Mucosa of rectum (tissue), 2 donors: Measurements from ENCODE around the gene PALLD.
"Not testable (repeated sequence)": the region's sequence is repeated elsewhere in the genome, so short reads cannot be mapped to it uniquely, and the experiment has no call there.

ENCODE experiments used
- H3K27ac ChIP-seq, 2 donors: one replicate each; pipeline ENCODE4 v1.7.0; 2013; ENCODE audit warnings: inconsistent platforms in 2 of 2, low read depth in 2 of 2, low read length in 2 of 2
- H3K27me3 ChIP-seq, 2 donors: one replicate each; pipeline ENCODE4 v1.7.0; 2013; ENCODE audit warnings: low read length in 2 of 2; ENCODE audit not compliant: control insufficient read depth in 2 of 2, insufficient read depth in 2 of 2
- H3K36me3 ChIP-seq, 2 donors: one replicate each; pipeline ENCODE4 v1.7.0; 2013; ENCODE audit warnings: low read length in 2 of 2; ENCODE audit not compliant: control insufficient read depth in 2 of 2, insufficient read depth in 2 of 2
- H3K4me1 ChIP-seq, 2 donors: one replicate each; pipeline ENCODE4 v1.7.0; 2013; ENCODE audit warnings: low read length in 2 of 2, mild to moderate bottlenecking in 1 of 2; ENCODE audit not compliant: control insufficient read depth in 2 of 2, insufficient read depth in 2 of 2
- H3K4me3 ChIP-seq, 2 donors: one replicate each; pipeline ENCODE4 v1.7.0; 2013; ENCODE audit warnings: low read length in 2 of 2
- H3K9ac ChIP-seq, 2 donors: one replicate each; pipeline ENCODE4 v1.7.0; 2013; ENCODE audit warnings: low read length in 2 of 2, low read depth in 1 of 2, mild to moderate bottlenecking in 1 of 2
- H3K9me3 ChIP-seq, 2 donors: one replicate each; pipeline ENCODE4 v1.7.0; 2013; ENCODE audit warnings: low read length in 2 of 2; ENCODE audit not compliant: control insufficient read depth in 2 of 2
- donor health status: healthy.
- donor health status: Normal muscosa, but diverticular disease.

PALLD gene

DNA sequence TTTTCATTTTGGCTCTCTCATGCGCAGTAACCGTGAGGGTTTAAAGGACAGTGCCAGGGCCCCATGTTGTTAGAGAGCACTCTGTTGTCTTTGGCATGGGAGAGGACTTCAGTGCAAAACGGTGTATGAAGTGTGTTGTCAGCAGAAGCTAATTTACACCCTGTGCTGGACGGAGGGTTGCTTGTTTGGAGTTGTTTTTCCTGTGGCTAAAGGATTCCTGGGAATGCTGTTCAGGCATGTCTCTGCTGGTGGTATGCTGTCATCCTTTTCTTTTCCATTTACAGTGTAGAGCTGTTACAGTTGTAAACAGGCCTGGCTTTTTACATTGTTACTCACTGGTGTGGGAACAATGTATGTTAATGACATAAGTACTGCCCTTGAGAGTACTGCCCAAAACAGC is 306.9 kb downstream of the PALLD start:
- no peaks in the 10 kb centered on the region for H3K9me3 ChIP-seq
- no peaks in the 10 kb centered on the region for H3K36me3 ChIP-seq
- no peaks in the 10 kb centered on the region for H3K27me3 ChIP-seq
- no peak overlapping the region for H3K27ac ChIP-seq
- H3K4me3 ChIP-seq: no peak overlapping the region
- H3K4me1 ChIP-seq: no peaks in the 10 kb centered on the region
- H3K9ac ChIP-seq: no peak overlapping the region

DNA sequence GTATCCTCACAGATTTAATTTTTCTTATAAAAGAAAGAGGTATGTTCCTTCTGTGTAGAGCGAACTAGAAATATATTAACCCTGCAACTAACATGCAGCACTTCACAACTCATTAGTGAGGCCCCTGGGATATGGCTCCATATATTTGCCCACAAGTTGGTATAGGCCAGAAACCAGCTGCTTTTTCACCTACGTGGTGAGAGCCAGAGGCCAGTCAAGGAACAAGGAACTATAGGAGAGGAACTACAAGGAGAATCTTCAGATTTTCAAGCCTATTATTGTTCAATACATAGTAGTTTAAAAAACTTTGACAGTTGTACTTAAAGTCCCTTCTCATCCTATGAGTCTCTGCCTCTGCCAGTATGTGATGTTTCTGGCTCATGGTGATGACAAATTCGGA is 307.3 kb downstream of the PALLD start:
- H3K27ac ChIP-seq: no peak overlapping the region
- no peaks in the 10 kb centered on the region for H3K36me3 ChIP-seq
- no peaks in the 10 kb centered on the region for H3K27me3 ChIP-seq
- no peaks in the 10 kb centered on the region for H3K9me3 ChIP-seq
- no peaks in the 10 kb centered on the region for H3K4me1 ChIP-seq
- H3K4me3 ChIP-seq: no peak overlapping the region
- H3K9ac ChIP-seq: no peak overlapping the region

DNA sequence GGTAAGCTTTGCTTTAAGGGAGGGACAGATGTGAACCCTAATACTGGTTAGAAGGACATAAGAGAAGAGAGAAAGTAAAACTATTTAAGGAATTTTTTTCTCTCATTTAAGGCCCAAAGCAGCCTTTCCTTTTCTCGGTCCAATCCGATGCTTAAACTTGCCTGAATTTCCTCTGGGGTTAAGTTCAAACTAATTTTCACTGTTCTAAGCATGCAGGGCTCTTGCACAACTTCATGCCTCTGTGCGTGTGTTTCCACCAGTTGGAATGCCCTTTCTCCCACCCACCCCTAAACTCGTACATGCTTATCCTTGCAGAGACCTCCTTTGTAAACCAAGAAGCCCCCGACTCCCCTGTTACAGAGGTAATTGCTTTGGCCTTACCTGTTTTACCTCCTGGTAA is 308.5 kb downstream of the PALLD start:
- H3K9ac ChIP-seq: no peak overlapping the region
- H3K4me1 ChIP-seq: no peaks in the 10 kb centered on the region
- H3K27me3 ChIP-seq: no peaks in the 10 kb centered on the region
- H3K4me3 ChIP-seq: no peak overlapping the region
- no peak overlapping the region for H3K27ac ChIP-seq
- H3K9me3 ChIP-seq: no peaks in the 10 kb centered on the region
- H3K36me3 ChIP-seq: no peaks in the 10 kb centered on the region

DNA sequence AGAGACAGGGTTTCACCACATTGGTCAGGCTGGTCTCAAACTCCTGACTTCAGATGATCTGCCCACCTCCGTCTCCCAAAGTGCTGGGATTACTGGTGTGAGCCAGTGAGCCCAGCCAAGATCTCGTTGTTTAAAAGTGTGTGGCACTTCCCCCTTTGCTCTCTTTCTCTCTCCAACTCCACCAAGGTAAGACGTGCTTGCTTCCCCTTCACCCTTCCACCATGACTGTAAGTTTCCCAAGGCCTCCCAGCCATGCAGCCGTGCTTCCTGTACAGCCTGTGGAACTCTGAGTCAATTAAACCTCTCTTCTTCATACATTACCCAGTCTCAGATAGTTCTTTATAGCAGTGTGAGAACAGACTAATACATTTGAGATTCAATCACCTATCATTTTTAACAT is 309.4 kb downstream of the PALLD start:
- H3K4me3 ChIP-seq, H3K9ac ChIP-seq, H3K9me3 ChIP-seq, H3K27me3 ChIP-seq, H3K4me1 ChIP-seq, H3K27ac ChIP-seq, H3K36me3 ChIP-seq: not testable (repeated sequence)

DNA sequence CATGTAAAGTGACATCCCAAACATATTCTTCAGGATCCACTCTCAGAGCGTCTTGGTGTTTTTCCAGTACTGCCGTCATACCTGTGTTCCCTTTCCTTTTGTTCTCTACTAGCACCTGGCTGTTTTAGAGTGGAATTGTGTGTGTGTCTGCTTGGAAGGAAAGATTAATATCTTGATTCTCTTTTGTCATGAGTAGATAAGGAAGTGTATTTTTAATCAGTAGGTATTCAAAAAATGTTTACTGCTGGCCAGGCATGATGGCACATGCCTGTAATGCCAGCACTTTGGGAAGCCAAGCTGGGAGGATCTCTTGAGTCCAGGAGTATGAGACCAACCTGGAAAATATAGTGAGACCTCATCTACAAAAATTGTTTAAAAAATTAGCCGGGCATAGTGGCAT is 314.4 kb downstream of the PALLD start:
- H3K27me3 ChIP-seq: no peaks in the 10 kb centered on the region
- H3K36me3 ChIP-seq: no peaks in the 10 kb centered on the region
- no peak overlapping the region for H3K4me3 ChIP-seq
- H3K9ac ChIP-seq: no peak overlapping the region
- no peak overlapping the region for H3K27ac ChIP-seq
- H3K4me1 ChIP-seq: no peaks in the 10 kb centered on the region
- H3K9me3 ChIP-seq: no peaks in the 10 kb centered on the region

DNA sequence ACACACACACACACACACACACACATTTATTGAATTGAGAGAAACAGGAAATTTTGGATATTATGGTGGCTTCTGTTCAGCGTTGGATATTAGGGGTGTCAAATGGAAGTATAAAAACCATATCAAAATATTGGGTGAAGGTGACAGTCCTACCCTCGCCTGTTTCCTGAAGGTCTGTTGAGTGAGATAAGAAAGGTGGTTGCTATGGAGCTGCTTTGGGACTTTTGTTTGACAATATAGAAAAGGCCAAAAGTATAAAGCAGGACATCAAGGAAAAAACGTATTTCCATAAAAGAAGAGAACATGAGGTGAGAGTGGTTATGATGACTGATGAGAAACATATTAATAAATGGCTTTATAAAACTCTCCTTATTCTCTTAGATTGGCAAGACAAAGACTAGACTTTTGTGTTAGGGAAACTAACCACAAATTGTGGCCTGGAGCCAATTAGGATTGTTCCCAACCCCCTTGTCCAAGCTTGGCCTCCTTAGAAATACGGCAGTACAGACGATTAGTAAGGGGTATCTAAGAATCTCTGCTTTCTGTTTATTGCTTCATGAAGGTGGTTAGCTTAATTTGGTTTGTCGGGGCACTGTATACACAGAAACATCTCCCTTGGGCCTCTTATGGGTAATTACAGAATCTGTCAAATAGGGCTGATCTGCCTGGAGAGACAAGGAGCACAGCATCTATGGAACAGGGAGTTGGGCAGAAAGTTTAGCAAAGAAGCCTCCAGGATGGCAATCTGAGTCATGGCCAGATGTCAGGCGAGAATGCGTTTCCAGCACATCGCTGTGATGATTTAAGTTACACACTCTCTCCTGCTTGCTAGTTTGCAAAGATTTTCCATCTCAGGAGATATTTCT is 315.2 kb downstream of the PALLD start:
- H3K4me3 ChIP-seq: no peak overlapping the region
- no peaks in the 10 kb centered on the region for H3K36me3 ChIP-seq
- H3K9ac ChIP-seq: no peak overlapping the region
- H3K27me3 ChIP-seq: no peaks in the 10 kb centered on the region
- H3K9me3 ChIP-seq: no peaks in the 10 kb centered on the region
- peaks cover under 1 to 3% of the 10 kb centered on the region in 2 donors for H3K4me1 ChIP-seq
- peak overlapping the region in 1 of 2 donors; percentile 20 for H3K27ac ChIP-seq

DNA sequence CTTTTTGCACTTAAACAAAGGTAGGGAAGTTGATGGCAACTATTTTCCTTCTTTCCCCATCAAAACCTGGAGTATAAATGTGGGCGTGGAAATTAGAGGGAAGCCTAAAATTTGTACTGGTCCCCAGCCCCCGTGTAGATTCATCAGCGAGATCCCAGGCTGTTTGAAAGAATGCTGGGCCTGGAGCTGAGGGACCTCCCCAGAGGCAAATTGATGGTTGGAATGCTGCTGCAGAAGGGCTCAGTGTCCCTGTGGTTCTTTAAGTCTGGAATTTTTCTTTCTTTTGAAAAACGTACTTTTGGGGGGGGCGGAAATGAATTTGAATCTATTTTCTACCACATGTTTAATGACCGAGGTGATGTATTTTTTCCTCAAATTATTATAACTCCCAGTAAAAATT is 316.0 kb downstream of the PALLD start:
- Histone ChIP-seq H3K9me3 (no peaks in the 10 kb centered on the region), H3K36me3 (no peaks in the 10 kb centered on the region), H3K27ac (peak overlapping the region in 1 of 2 donors; percentile 20), H3K27me3 (no peaks in the 10 kb centered on the region), H3K4me3 (no peak overlapping the region), H3K9ac (no peak overlapping the region), H3K4me1 (peaks cover 7 to 8% of the 10 kb centered on the region in 2 donors)

DNA sequence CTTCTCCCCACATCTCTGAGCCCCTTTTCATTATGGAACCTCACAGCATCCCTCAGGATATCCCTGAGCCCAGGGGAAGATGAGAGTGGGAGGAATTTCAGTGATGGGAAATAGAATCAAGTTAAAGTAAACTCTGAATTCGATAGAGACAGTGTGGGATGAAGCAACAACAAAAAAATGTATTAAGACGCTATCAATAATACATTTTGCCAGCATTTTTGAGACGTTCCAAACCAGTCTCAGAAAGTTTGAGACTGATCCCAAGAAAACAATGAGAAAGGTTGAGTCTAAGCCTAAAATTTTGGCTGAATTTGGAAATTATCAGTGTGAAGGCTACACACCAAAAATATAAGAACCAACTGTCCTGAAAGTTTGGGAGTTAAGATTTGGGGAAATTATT is 317.0 kb downstream of the PALLD start:
- H3K4me1 ChIP-seq: peaks cover 7 to 8% of the 10 kb centered on the region in 2 donors
- no peak overlapping the region for H3K4me3 ChIP-seq

DNA sequence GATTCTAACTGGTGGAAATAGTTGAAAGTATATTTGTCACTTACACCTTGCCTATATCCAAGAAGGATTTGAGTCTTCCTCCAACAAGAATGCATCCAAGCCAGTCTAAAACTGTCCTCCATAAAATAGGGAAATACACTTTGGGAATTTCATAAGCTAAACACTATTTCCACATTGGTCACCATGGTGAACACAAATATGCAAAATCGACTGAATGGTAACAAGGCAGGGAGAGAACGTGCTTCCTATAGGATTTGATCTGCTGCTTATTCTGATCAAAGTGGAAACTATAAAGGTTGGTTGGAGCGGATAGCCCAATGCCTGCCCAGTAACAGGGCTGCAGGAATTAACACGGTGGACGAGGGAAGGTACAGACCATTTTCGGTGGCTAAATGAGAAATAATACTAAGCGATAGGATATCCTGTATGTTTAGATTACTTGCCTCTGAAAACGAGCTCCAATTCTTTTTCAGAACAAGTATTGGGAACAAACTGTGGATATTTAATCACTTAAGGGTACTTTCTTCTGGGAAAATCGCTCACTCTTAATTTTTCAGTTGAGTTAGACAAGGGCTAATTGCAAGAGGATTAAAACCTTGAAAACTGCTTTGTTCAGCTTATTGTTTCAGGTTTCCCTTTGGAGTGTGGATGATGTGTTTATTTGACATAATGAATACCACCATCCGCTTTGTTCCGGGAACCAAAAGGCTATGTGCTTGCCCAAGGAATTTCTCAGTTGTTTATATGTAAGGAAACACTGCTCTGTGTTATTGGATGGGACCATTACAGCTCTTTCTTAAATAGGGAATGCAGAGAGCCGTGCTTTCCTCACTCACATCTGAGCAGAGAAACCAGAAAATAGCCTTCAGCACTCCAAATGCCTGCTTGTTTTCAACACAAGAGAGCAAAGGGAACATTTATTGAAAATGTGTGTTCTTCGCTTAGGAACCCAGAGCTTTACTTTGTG is 318.8 kb downstream of the PALLD start:
- no peaks in the 10 kb centered on the region for H3K9me3 ChIP-seq
- no peak overlapping the region for H3K9ac ChIP-seq
- peak overlapping the region; percentile 73 to 79 for H3K27ac ChIP-seq
- no peak overlapping the region for H3K4me3 ChIP-seq
- no peaks in the 10 kb centered on the region for H3K36me3 ChIP-seq
- peaks cover 7 to 8% of the 10 kb centered on the region in 2 donors for H3K4me1 ChIP-seq
- no peaks in the 10 kb centered on the region for H3K27me3 ChIP-seq

More for the DNA sequence above, 317.0 kb downstream of the PALLD start:
- H3K9ac ChIP-seq: no peak overlapping the region
- H3K27me3 ChIP-seq: no peaks in the 10 kb centered on the region
- no peaks in the 10 kb centered on the region for H3K36me3 ChIP-seq
- H3K9me3 ChIP-seq: no peaks in the 10 kb centered on the region
- H3K27ac ChIP-seq: no peak overlapping the region

DNA sequence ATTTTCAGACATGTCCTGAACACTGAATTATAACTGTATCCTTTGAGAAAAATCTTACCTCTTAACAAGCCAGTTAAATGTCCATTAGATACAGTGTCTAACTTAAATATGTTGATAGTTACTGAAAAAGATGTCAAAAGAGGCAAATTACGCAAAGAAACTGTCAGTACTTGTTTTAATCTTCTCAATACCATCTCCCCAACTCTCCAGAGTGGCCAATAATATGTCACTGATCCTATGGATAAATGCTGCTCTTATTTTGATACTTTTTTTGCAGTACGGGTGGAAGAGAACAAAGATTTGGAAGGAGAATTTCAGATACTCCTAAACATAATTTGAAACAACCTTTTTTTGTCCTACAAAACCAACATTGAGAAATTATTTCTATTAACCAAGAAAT is 320.5 kb downstream of the PALLD start:
- H3K27ac ChIP-seq: peak overlapping the region; percentile 73 to 79
- H3K9me3 ChIP-seq: no peaks in the 10 kb centered on the region
- H3K9ac ChIP-seq: peak overlapping the region; percentile 15 to 50
- no peaks in the 10 kb centered on the region for H3K27me3 ChIP-seq
- peak overlapping the region; percentile 21 to 58 for H3K4me3 ChIP-seq
- H3K36me3 ChIP-seq: no peaks in the 10 kb centered on the region
- peaks cover 7 to 8% of the 10 kb centered on the region in 2 donors for H3K4me1 ChIP-seq
